Brain microvascular endothelial cell (primary cell): ENCODE results near the gene APBB2.
A peak's percentile ranks its signal among the peaks of the same experiment; 100 is the strongest.

Experiments used
- DNase-seq: peaks from one replicate; pipeline ENCODE4 v3.0.0-alpha.2; 2020
- H3K27ac ChIP-seq: fragments of 250-450 bp; sonication (Bioruptor Pico); 2 replicates; pipeline ENCODE4 v1.5.1; 2020; ENCODE audit warnings: mild to moderate bottlenecking, moderate library complexity
- H3K27me3 ChIP-seq: fragments of 250-450 bp; sonication (Bioruptor Pico); replicated peaks from 2 replicates; pipeline ENCODE4 v1.5.1; 2020; ENCODE audit warnings: mild to moderate bottlenecking
- H3K36me3 ChIP-seq: fragments of 250-450 bp; sonication (Bioruptor Pico); replicated peaks from 2 replicates; pipeline ENCODE4 v1.5.1; 2020; ENCODE audit warnings: mild to moderate bottlenecking
- H3K4me3 ChIP-seq: 2 replicates; pipeline ENCODE4 v1.5.1; 2011; ENCODE audit warnings: low read depth, mild to moderate bottlenecking, control low read depth, low read length, moderate library complexity
- CTCF ChIP-seq: IDR thresholded peaks from 2 replicates; pipeline ENCODE4 v1.5.1; 2011; ENCODE audit warnings: low read depth, mild to moderate bottlenecking, moderate library complexity, low read length, control low read depth, inconsistent platforms; ENCODE audit errors: missing control alignments
- in situ Hi-C: cut with HindIII; loops from 2 replicates; pipeline ENCODE4 v1.10.0; 2017; ENCODE audit warnings: low sequenced_read_pairs, low pct_ligation_motif_present

APBB2 gene

DNA sequence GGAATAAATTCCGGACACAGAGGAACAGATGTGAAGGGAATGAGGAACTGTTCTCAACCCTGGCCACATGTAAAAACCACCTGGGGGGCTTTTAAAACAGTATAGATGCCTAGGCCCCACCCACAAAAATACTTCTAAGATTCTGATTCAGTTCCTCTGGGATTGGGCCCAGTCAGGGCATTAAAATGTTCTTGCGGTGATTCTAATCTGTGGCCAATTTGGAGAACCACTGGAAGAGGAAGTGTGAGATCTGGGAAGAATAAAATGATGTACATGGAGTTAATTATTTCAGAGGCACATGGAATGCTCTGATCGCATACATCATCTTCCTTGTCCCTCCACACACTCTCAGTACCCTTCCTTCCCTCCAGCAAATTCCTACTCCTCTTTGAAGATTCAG is 192.2 kb downstream of the APBB2 start:
- Histone ChIP-seq H3K27me3 (no peaks in the 10 kb centered on the region), H3K27ac (peak overlapping the region; percentile 12), H3K4me3 (no peak overlapping the region), H3K36me3 (peaks cover 22% of the 10 kb centered on the region)
- in situ Hi-C loops: no loop called here
- peak; percentile 31 for DNase-seq
- TF ChIP-seq CTCF: no peak

GRCh38 chr4:41015016-41015675 is 199.2 kb downstream of the APBB2 start:
- Histone ChIP-seq H3K4me3 (no peak overlapping the region), H3K27me3 (no peaks in the 10 kb centered on the region), H3K27ac (no peak overlapping the region), H3K36me3 (peaks cover 25% of the 10 kb centered on the region)
- no peak for TF ChIP-seq CTCF
- DNase-seq: no peak
- in situ Hi-C loops: no loop called here

DNA sequence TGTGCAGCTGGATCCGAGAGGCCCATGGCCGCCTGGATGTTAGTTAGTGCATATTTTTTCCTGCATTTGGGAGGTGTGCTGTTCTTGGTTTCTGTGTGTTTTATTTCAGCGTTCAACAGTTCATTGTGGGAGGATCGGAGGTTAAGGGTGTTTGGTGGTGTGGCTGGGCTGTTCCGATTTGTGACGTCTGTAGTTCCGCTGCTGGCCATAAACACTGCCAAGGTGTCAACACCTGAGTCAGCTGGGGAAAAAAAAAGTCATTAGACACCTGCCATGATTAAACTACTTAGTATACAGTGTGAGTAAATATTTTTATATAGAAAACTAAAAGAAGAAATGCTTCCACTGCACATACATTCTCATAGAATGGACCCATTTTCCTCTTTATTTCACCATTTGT is 200.2 kb downstream of the APBB2 start:
- in situ Hi-C loops: no loop called here

GRCh38 chr4:41013746-41014145 is 200.6 kb downstream of the APBB2 start:
- Histone ChIP-seq H3K36me3 (peaks cover 25% of the 10 kb centered on the region), H3K4me3 (no peak overlapping the region), H3K27ac (no peak overlapping the region), H3K27me3 (no peaks in the 10 kb centered on the region)
- TF ChIP-seq CTCF: no peak
- DNase-seq: no peak
- in situ Hi-C loops: no loop called here

More for the DNA sequence above, 200.2 kb downstream of the APBB2 start:
- no peak for DNase-seq
- Histone ChIP-seq H3K36me3 (peaks cover 25% of the 10 kb centered on the region), H3K27me3 (no peaks in the 10 kb centered on the region), H3K4me3 (no peak overlapping the region), H3K27ac (no peak overlapping the region)
- TF ChIP-seq CTCF: no peak

DNA sequence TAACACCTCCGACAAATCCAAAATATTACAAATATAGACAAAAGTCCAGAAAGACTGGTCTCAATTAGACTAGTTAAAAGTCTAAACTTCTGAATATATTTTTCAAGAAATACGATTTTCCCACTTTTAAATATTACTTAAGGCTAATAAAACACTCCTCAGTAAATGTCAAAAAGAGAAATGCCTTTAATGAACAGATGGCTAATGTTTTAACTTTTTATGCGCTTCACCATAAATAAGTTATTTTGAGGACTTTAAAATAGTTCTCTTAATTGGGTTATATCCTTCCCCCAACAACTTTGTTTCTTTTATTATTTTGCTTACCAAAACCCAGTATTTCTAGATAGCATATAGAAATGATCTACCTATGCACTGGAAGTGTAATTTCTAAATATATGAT is 201.4 kb downstream of the APBB2 start:
- no peak overlapping the region for H3K4me3 ChIP-seq
- in situ Hi-C loops: no loop called here
- no peaks in the 10 kb centered on the region for H3K27me3 ChIP-seq
- no peak for TF ChIP-seq CTCF
- no peak for DNase-seq
- no peak overlapping the region for H3K27ac ChIP-seq
- H3K36me3 ChIP-seq: peaks cover 19% of the 10 kb centered on the region

GRCh38 chr4:41012293-41012692 is 202.0 kb downstream of the APBB2 start:
- no peak overlapping the region for H3K4me3 ChIP-seq
- in situ Hi-C loops: no loop called here
- H3K27me3 ChIP-seq: no peaks in the 10 kb centered on the region
- H3K27ac ChIP-seq: peak overlapping the region; percentile 28
- DNase-seq: no peak
- H3K36me3 ChIP-seq: peaks cover 19% of the 10 kb centered on the region
- no peak for TF ChIP-seq CTCF
